ENCODE data around the gene RASSF4. TPM values are rescaled to one million over a fixed set of nuclear protein-coding genes. Genes with fewer than 3 reads are reported as not detected.

The RASSF4 gene
- total and polyA plus RNA-seq, 2 experiments from 2014 or later = 2.1 to 2.3 TPM

DNA sequence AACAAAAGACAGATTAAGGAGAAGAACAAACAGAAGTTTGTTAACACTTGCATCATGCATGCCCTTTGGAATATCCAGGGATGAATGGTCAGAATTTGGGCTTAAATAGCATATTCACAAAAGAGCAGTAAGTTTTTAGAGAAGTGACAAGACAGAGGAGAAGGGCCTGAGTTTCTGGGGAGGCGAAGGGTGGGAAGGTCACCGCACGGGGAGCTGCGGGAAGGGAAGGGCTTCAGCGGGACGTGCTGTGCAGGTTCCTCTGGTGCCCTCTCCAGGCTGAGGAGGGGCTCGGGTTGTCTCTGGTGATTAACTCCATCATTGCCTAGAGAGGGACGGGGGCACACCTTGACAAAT is 30.7 kb downstream of the RASSF4 start:
- peaks cover 12% of the 10 kb centered on the region for H3K4me1 ChIP-seq (ENCODE audit: insufficient read depth)
- H3K36me3 ChIP-seq (ENCODE audit: low read depth) = no peaks in the 10 kb centered on the region
- H3K4me2 ChIP-seq (ENCODE audit: unreplicated experiment) = no peak overlapping the region
- H3F3A ChIP-seq (ENCODE audit: insufficient read depth) = peaks cover under 1% of the 10 kb centered on the region; the same call in 1 of the 2 replicates
- H4K20me1 ChIP-seq (ENCODE audit: insufficient read depth) = no peaks in the 10 kb centered on the region
- TF ChIP-seq EZH2phosphoT487 (IDR thresholded peaks at IDR 0.05; ENCODE audit: insufficient read depth, low read depth) = no peak
- no peak for TF ChIP-seq EZH2 (IDR thresholded peaks at IDR 0.05; ENCODE audit: insufficient read depth, poor library complexity, severe bottlenecking)
- H3K79me2 ChIP-seq (ENCODE audit: insufficient read depth) = no peaks in the 10 kb centered on the region
- H3K27ac ChIP-seq = no peak overlapping the region
- H2AFZ ChIP-seq = no peak overlapping the region
- H3K9me3 ChIP-seq (ENCODE audit: low read depth) = no peaks in the 10 kb centered on the region
- in situ Hi-C loops (cut with MboI) = loop anchor here (25.0 kb wide), 1 partner anchor 1328 kb away; no protein-coding TSS in a partner anchor
- no peak overlapping the region for H3K4me3 ChIP-seq
- H3K27me3 ChIP-seq (replicated peaks; ENCODE audit: insufficient read depth) = no peaks in the 10 kb centered on the region
- H3K9me2 ChIP-seq (ENCODE audit: insufficient read depth) = no peaks in the 10 kb centered on the region
- H3K9ac ChIP-seq = no peak overlapping the region
- 95 to 96% methylated on average over 8 of the region's 8 CpGs for WGBS, 2 experiments (ENCODE audit: low coverage in 1 of 2, low lambda C conversion rate in 2 of 2, missing lambda C conversion rate in 2 of 2)
- no peak for DNase-seq

DNA sequence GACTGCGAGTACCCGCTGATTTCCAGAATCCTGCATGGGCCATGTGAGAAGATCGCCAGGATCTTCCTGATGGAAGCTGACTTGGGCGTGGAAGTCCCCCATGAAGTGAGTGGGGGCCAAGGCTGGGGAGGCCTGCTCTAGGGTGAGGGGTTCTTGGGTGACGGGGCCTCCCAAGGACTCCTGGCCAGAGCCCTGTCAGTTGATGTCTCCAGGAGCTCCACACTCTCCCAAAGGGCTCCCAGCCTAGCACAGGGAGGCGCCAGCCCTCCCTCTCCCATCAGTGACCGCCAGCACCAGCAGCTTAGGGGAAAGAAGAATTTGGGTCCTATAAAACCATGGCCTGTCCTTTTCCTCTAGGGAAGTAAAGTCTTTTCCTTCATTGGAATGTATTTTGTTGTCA is 31.4 kb downstream of the RASSF4 start:
- H3K4me1 ChIP-seq (ENCODE audit: insufficient read depth) = peaks cover 19% of the 10 kb centered on the region
- H4K20me1 ChIP-seq (ENCODE audit: insufficient read depth) = no peaks in the 10 kb centered on the region
- no peaks in the 10 kb centered on the region for H3K36me3 ChIP-seq (ENCODE audit: low read depth)
- H3K27me3 ChIP-seq (replicated peaks; ENCODE audit: insufficient read depth) = no peaks in the 10 kb centered on the region
- in situ Hi-C loops (cut with MboI) = loop anchor here (25.0 kb wide), 1 partner anchor 1329 kb away; no protein-coding TSS in a partner anchor
- H3K4me3 ChIP-seq = no peak overlapping the region
- H3K9me2 ChIP-seq (ENCODE audit: insufficient read depth) = no peaks in the 10 kb centered on the region
- TF ChIP-seq EZH2phosphoT487 (IDR thresholded peaks at IDR 0.05; ENCODE audit: insufficient read depth, low read depth) (no peak), EZH2 (IDR thresholded peaks at IDR 0.05; ENCODE audit: insufficient read depth, poor library complexity, severe bottlenecking) (no peak)
- DNase-seq = no peak
- no peak overlapping the region for H3K4me2 ChIP-seq (ENCODE audit: unreplicated experiment)
- 92 to 93% methylated on average over 7 of the region's 7 CpGs for WGBS, 2 experiments (ENCODE audit: low coverage in 1 of 2, low lambda C conversion rate in 2 of 2, missing lambda C conversion rate in 2 of 2)
- H3K9ac ChIP-seq = no peak overlapping the region
- H3K79me2 ChIP-seq (ENCODE audit: insufficient read depth) = no peaks in the 10 kb centered on the region
- peaks cover 7% of the 10 kb centered on the region for H3F3A ChIP-seq (ENCODE audit: insufficient read depth)
- H3K27ac ChIP-seq = no peak overlapping the region
- no peaks in the 10 kb centered on the region for H3K9me3 ChIP-seq (ENCODE audit: low read depth)
- H2AFZ ChIP-seq = no peak overlapping the region

DNA sequence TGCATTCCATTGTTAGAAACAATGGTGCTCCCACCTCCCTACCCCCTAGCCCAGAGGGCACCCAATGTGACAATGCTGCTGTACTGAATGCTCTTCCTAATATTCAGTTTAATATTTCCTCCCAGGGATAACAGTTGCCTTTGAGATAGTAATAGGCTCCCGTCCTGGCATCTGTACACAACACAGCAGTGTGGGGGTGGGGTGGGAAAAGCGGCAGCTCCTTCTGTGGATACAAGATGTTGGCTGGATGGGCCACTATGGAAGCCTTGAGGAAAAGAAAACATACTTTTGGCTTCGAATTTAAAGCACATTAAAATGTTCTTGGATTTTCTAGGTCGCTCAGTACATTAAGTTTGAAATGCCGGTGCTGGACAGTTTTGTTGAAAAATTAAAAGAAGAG is 32.0 kb downstream of the RASSF4 start:
- Histone ChIP-seq H3F3A (ENCODE audit: insufficient read depth) (peaks cover 10% of the 10 kb centered on the region), H3K9me2 (ENCODE audit: insufficient read depth) (no peaks in the 10 kb centered on the region), H3K4me2 (ENCODE audit: unreplicated experiment) (no peak overlapping the region), H3K4me3 (no peak overlapping the region), H3K4me1 (ENCODE audit: insufficient read depth) (peaks cover 25% of the 10 kb centered on the region), H3K36me3 (ENCODE audit: low read depth) (no peaks in the 10 kb centered on the region), H3K27ac (no peak overlapping the region), H2AFZ (no peak overlapping the region), H3K9me3 (ENCODE audit: low read depth) (no peaks in the 10 kb centered on the region), H3K9ac (no peak overlapping the region), H4K20me1 (ENCODE audit: insufficient read depth) (no peaks in the 10 kb centered on the region), H3K79me2 (ENCODE audit: insufficient read depth) (no peaks in the 10 kb centered on the region), H3K27me3 (replicated peaks; ENCODE audit: insufficient read depth) (no peaks in the 10 kb centered on the region)
- in situ Hi-C loops (cut with MboI) = loop anchor here (25.0 kb wide), 1 partner anchor 1329 kb away; no protein-coding TSS in a partner anchor
- no peak for DNase-seq
- WGBS, 2 experiments (ENCODE audit: low coverage in 1 of 2, low lambda C conversion rate in 2 of 2, missing lambda C conversion rate in 2 of 2) = 68% methylated on average over 5 of the region's 5 CpGs
- TF ChIP-seq EZH2phosphoT487 (IDR thresholded peaks at IDR 0.05; ENCODE audit: insufficient read depth, low read depth) = no peak
- no peak for TF ChIP-seq EZH2 (IDR thresholded peaks at IDR 0.05; ENCODE audit: insufficient read depth, poor library complexity, severe bottlenecking)

DNA sequence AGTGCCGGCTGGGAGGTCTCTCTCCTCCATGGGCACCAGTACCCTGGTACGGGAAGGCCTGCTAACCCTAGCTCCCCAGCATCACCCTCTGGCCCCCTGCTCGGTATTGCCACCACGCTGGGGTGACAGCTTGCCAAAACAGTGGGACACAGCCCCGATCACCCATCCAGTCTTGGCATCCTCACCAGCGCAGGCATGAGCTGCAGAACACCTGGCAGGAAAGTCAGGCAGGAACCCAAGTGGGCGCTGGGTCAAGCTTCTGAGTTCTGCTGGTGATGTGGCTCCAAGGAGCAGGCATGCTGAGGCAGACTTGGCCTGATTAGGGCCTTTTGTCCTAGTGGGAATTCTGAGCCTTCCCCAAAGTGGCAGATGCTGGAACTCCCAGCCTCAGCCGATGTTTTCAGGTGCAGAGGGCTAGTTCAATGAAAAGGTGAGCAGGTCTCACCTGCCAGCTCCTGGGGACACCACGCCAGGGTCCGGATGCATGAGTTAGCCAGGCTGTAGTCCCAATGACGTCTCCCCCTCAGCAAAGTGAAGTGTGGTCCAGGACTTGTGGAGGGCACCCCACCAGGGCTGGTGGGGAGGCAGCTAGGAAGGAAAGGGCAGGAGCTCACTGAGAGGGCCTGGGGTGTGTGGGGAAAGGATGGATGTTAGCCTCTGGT is 32.6 kb downstream of the RASSF4 start:
- H3K4me1 ChIP-seq (ENCODE audit: insufficient read depth) = peaks cover 25% of the 10 kb centered on the region
- DNase-seq = no peak
- H3K79me2 ChIP-seq (ENCODE audit: insufficient read depth) = no peaks in the 10 kb centered on the region
- no peak overlapping the region for H3K4me3 ChIP-seq
- H3K27me3 ChIP-seq (replicated peaks; ENCODE audit: insufficient read depth) = no peaks in the 10 kb centered on the region
- H3K9ac ChIP-seq = no peak overlapping the region
- WGBS, 2 experiments (ENCODE audit: low coverage in 1 of 2, low lambda C conversion rate in 2 of 2, missing lambda C conversion rate in 2 of 2) = 82 to 83% methylated on average over 11 of the region's 11 CpGs
- H3K9me2 ChIP-seq (ENCODE audit: insufficient read depth) = no peaks in the 10 kb centered on the region
- in situ Hi-C loops (cut with MboI) = loop anchor here (25.0 kb wide), 1 partner anchor 1330 kb away; no protein-coding TSS in a partner anchor
- H4K20me1 ChIP-seq (ENCODE audit: insufficient read depth) = no peaks in the 10 kb centered on the region
- TF ChIP-seq EZH2phosphoT487 (IDR thresholded peaks at IDR 0.05; ENCODE audit: insufficient read depth, low read depth) (no peak), EZH2 (IDR thresholded peaks at IDR 0.05; ENCODE audit: insufficient read depth, poor library complexity, severe bottlenecking) (no peak)
- peaks cover 10% of the 10 kb centered on the region for H3F3A ChIP-seq (ENCODE audit: insufficient read depth)
- no peak overlapping the region for H3K4me2 ChIP-seq (ENCODE audit: unreplicated experiment)
- H3K36me3 ChIP-seq (ENCODE audit: low read depth) = no peaks in the 10 kb centered on the region
- no peaks in the 10 kb centered on the region for H3K9me3 ChIP-seq (ENCODE audit: low read depth)
- no peak overlapping the region for H3K27ac ChIP-seq
- H2AFZ ChIP-seq = no peak overlapping the region
